Colonic mucosa (tissue), 4 donors: ENCODE data around the gene NCR1. TPM values are rescaled to one million over a fixed set of nuclear protein-coding genes. Genes with fewer than 3 reads are reported as not detected.

Experiments used
- DNase-seq: peaks from one replicate; pipeline ENCODE4 v3.0.0-alpha.2; 2020
- H3K27ac ChIP-seq: fragments of 200-600 bp; one replicate; pipeline ENCODE4 v1.8.0; 2021
- H3K27me3 ChIP-seq: fragments of 200-600 bp; one replicate; pipeline ENCODE4 v1.8.0; 2021
- H3K36me3 ChIP-seq: fragments of 200-600 bp; one replicate; pipeline ENCODE4 v1.8.0; 2021
- H3K4me1 ChIP-seq: fragments of 200-600 bp; one replicate; pipeline ENCODE4 v1.8.0; 2021; ENCODE audit warnings: mild to moderate bottlenecking
- H3K4me3 ChIP-seq: fragments of 200-600 bp; one replicate; pipeline ENCODE4 v1.8.0; 2021
- H3K9ac ChIP-seq, 2 donors: one replicate each; pipeline ENCODE4 v1.7.0; 2013; ENCODE audit warnings: control low read depth in 2 of 2, low read depth in 2 of 2, low read length in 2 of 2
- H3K9me3 ChIP-seq: fragments of 200-600 bp; one replicate; pipeline ENCODE4 v1.8.0; 2021
- CTCF ChIP-seq: fragments of 200-600 bp; IDR thresholded peaks from one replicate; pipeline ENCODE4 v1.8.0; 2022; ENCODE audit warnings: antibody characterized with exemption, mild to moderate bottlenecking
- intact Hi-C: fragments of 100-400 bp; cut with DNase I; formaldehyde crosslinking; loops from one replicate; pipeline ENCODE4 v1.14.1; 2022
- total RNA-seq, 2 donors: library from RNA; stranded (reverse); fragmentation: NEBNext Ultra II Directional in 1 of 2; extraction: Animal tissue kit (Norgen Biotek cat#: 25700) in 1 of 2; gene quantifications; one replicate each; pipeline ENCODE4 v1.2.1, GENCODE V29; 2021
- donor health status: healthy.
- donor health status: DM: no; HTN: no; CAD: no.
- donor health status: DM: no; HTN: no; CAD: no.

The NCR1 gene
- total RNA-seq, 2 donors from 2014 or later = not detected

GRCh38 chr19:54877471-54877870 is 28.5 kb upstream of the NCR1 start:
- Histone ChIP-seq H3K9ac (no peak overlapping the region), H3K36me3 (no peaks in the 10 kb centered on the region), H3K4me1 (no peaks in the 10 kb centered on the region), H3K27ac (no peak overlapping the region), H3K27me3 (no peaks in the 10 kb centered on the region), H3K4me3 (no peak overlapping the region), H3K9me3 (no peaks in the 10 kb centered on the region)
- DNase-seq = no peak
- intact Hi-C loops = no loop called here
- no peak for TF ChIP-seq CTCF

- H3K4me1 ChIP-seq = no peaks in the 10 kb centered on the region
- intact Hi-C loops = no loop called here
- no peaks in the 10 kb centered on the region for H3K27me3 ChIP-seq
- no peak overlapping the region for H3K9ac ChIP-seq
- H3K27ac ChIP-seq = no peak overlapping the region
- no peak for DNase-seq
- no peaks in the 10 kb centered on the region for H3K36me3 ChIP-seq
- TF ChIP-seq CTCF = no peak
- no peak overlapping the region for H3K4me3 ChIP-seq
- no peaks in the 10 kb centered on the region for H3K9me3 ChIP-seq
Observed at GRCh38 chr19:54881884-54882283, 24.1 kb upstream of the NCR1 start.

- no peaks in the 10 kb centered on the region for H3K4me1 ChIP-seq
- no peaks in the 10 kb centered on the region for H3K27me3 ChIP-seq
- no peak for TF ChIP-seq CTCF
- H3K27ac ChIP-seq = no peak overlapping the region
- no peaks in the 10 kb centered on the region for H3K9me3 ChIP-seq
- H3K9ac ChIP-seq = no peak overlapping the region
- intact Hi-C loops = no loop called here
- no peaks in the 10 kb centered on the region for H3K36me3 ChIP-seq
- no peak overlapping the region for H3K4me3 ChIP-seq
- DNase-seq = no peak
Observed at GRCh38 chr19:54882758-54883157, 23.2 kb upstream of the NCR1 start.

GRCh38 chr19:54883228-54883627 is 22.7 kb upstream of the NCR1 start:
- Histone ChIP-seq H3K4me3 (no peak overlapping the region), H3K27ac (no peak overlapping the region), H3K9ac (no peak overlapping the region), H3K4me1 (no peaks in the 10 kb centered on the region), H3K36me3 (no peaks in the 10 kb centered on the region), H3K27me3 (no peaks in the 10 kb centered on the region), H3K9me3 (no peaks in the 10 kb centered on the region)
- intact Hi-C loops = no loop called here
- DNase-seq = no peak
- TF ChIP-seq CTCF = no peak

- Histone ChIP-seq H3K27ac (no peak overlapping the region), H3K4me3 (no peak overlapping the region), H3K9me3 (no peaks in the 10 kb centered on the region), H3K27me3 (no peaks in the 10 kb centered on the region), H3K9ac (no peak overlapping the region), H3K4me1 (no peaks in the 10 kb centered on the region), H3K36me3 (no peaks in the 10 kb centered on the region)
- no peak for TF ChIP-seq CTCF
- no peak for DNase-seq
- intact Hi-C loops = no loop called here
Observed at GRCh38 chr19:54888239-54888638, 17.7 kb upstream of the NCR1 start.

GRCh38 chr19:54889566-54889965 is 16.4 kb upstream of the NCR1 start:
- no peak for TF ChIP-seq CTCF
- no peaks in the 10 kb centered on the region for H3K36me3 ChIP-seq
- no peak for DNase-seq
- no peaks in the 10 kb centered on the region for H3K27me3 ChIP-seq
- no peak overlapping the region for H3K27ac ChIP-seq
- H3K4me1 ChIP-seq = no peaks in the 10 kb centered on the region
- intact Hi-C loops = no loop called here
- no peaks in the 10 kb centered on the region for H3K9me3 ChIP-seq
- no peak overlapping the region for H3K9ac ChIP-seq
- H3K4me3 ChIP-seq = no peak overlapping the region
